Measurements from ENCODE around the gene RBFOX1. TPM values are rescaled to one million over a fixed set of nuclear protein-coding genes. Genes with fewer than 3 reads are reported as not detected.

The RBFOX1 gene
- polyA plus RNA-seq, 1 donor = 2.6 TPM

DNA sequence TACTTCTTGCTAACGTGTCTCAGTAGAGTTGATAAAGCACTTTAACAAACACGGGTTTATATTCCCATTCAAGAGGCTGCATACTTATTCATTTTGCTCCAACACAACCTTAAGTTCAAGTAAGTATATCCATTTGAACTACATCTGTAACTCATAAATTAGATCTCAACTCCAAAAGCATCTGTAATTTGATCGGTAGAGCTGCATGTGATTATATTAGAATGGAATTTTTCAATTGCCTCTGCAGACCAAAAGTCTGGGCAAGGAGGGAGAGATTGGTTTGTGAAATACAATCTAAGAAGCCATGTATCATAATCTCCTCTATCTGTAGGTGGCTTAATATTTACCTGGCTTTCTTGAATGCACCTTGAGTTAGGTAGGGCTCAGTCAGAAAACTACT, 371.0 kb downstream of the RBFOX1 start:
- DNase-seq = no peak

DNA sequence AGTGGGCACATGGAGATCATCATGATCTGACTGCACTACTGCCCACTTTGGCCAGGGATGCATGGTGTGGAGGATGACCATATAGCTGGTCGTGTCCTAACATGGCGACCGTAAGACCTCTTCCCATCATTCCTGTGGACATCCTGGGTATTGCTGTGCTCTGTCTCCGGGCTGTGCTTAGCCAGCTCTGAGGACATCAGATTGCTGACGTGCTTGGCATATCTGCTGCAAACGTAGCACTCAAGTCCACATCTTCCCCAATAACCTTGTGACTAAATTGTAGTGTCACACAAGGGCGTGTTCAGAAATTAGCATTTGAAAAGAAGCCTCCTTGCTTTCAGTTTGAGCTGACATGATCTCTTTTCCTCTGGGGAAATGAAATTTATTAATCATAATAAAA, 373.2 kb downstream of the RBFOX1 start:
- no peak for DNase-seq

DNA sequence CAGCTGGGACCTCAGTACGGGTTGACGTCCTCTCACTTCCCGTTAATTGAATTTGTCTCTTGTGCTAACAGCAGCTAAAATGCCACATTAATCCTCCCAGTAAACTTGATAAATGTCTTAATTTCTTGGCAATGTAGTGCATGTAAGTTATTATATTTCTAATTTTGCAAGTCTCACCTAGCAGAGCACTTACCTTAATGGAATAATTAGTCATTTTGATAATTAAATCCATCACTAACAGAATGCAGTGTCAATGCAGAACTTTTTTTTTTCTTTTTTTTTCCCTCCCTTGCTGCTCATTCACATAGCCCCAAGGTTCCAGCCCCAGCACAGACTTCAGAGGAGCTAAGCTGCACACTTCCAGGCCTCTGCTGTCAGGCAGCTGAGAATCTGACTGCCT, 376.5 kb downstream of the RBFOX1 start:
- no peak for DNase-seq

DNA sequence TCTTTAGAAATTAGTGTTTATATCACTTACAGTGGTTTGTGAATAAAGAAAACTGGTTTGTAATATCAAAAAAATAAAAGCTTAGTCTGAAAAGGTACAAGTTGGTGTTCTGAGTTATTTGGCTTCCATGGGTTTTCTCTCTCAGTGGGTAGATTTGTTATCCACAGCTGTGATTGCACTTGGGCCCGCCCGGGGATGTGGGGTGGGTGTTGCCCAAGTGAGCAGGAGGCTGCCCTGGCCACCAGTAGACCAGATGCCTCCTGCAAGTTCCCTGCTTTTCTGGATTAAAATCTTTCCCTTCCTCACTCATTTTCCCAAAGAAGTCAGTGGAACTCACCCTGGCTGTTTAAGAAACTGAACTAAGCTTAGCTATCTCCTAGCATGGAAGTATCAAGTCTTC, 380.6 kb downstream of the RBFOX1 start:
- DNase-seq = no peak

DNA sequence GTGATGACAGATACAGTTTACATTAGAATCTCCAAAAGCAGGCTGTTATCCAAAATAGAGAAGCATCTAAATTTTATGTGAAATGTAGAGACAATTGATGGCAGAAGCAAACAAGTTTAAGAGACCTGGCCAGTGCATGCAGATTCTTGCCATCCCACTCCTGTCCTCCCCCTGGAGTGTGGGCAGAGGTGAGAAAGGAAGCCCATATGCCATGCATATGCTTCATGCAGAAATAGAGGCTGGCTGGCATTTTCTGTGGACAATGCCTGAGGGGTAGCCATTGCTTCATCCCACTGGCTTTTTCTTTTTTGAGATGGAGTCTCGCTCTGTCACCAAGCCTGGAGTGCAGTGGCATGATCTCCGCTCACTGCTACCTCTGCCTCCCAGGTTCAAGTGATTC, 382.1 kb downstream of the RBFOX1 start:
- DNase-seq = no peak

DNA sequence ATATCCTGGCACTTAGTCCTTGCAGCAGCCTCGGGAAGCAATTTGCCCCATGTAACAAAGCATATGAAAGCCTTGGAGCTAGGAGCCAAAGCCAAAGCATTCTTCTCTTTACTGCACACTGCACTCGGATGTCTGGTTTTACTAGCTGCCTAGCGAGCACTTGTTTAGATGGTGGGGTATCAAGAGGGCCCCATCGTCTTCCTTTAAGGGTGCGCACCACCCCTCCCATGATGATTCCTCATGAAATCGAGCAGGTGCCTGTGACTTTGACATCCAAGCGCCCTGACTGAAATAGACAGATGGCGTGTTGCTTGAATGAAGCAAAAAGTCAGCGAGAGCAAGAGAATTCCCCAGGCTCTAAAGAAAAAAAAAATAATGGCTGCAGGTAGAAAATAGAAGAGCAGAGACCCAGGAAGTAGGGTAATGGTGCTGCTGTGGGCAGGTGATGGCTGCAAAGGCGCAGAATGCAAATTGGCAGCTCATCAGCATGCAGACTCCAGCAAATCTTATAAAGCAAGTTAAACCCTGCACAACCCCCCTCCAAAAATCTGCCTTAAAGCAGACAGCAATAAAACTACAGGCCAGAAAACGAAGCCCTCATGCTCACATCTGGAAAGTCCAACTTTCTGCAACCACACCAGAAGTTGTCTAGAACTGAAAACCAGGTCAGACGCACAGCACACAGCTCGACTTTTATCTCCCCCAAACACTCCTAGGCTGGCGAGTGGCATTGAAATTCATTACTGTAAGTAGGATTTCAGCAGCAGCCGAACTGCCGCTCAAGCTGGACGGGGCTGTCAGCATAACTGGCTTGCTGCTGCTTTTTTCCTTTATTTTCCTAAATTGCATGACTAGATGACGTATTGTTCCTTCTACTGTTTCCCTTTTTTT, 384.3 kb downstream of the RBFOX1 start:
- DNase-seq = no peak

DNA sequence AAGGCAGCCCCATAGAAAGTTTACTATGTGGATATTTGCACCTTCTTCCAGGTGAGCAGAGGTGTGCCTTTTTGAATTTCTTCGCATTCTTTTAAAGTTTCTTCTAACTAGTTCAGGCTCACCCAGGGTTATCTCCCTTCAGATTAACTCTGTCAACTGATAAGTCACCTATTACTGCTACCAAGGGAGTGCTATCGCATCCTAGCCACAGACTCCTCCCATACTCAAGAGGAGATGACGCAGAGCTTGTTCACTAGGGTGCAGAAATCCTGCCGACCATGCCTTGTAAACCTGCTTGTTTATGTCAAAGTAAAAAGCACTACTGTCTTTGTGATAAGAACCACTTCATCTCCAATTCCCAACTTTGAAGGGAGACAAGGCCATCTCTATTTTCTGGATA, 390.1 kb downstream of the RBFOX1 start:
- DNase-seq = no peak

DNA sequence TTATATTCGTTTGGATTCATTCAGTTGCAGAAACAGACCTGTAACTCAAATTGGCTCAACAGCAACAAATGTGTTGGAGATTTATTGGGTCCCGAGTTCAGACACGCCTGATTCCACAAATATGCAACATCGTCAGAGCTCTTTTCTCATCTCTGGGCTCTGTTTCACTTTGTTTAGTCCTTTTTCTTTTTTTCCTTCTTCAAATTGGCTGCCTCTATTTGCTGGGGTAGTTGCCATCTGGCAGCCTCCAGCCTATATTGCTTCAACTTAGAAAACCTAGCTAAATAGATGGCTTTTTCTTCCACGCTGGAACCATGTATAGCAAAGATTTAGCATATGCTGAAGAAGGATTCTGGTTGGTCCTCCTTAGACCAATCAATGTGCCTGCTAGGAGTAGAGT, 398.5 kb downstream of the RBFOX1 start:
- no peak for DNase-seq

DNA sequence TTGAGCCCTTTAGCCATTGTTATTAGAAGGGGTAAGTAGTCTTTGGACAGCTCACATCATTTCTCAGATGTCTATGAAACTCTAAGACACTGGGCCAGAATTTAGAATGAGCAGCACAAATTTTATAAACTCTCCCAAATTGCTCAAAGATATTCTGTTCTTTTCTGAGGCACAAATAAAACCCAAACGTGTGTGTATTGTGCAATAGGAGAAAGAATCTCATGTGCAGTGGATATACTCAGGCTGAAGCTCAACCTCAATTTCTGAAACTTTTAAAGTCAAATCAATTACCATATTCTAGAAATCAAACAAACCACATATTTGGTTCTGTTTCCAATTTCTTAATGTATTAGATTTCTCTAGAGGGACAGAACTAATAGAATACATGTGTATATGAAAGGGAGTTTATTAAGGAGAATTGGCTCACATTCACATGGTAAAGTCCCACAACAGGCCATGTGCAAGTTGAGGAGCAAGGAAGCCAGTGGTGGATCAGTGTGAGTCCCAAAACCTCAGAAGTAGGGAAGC, 403.6 kb downstream of the RBFOX1 start:
- DNase-seq = no peak

DNA sequence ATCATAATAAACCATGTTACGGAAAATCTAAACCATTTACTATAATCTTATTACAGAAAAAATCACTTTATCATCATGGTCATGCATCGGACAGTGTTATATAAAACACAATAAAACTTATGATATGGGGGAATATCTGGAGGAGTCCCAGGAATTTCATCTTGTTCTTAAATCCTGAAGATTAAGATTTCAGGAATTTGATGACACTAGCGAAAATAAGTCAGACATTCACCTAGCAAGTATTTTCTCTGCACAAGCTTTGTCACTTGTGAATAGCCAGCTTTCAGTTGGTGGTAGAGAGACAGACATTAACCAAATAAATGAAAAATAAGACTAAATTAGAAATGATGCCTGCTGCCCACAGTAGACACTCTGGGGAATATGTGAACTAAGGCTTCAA, 410.0 kb downstream of the RBFOX1 start:
- DNase-seq = no peak

DNA sequence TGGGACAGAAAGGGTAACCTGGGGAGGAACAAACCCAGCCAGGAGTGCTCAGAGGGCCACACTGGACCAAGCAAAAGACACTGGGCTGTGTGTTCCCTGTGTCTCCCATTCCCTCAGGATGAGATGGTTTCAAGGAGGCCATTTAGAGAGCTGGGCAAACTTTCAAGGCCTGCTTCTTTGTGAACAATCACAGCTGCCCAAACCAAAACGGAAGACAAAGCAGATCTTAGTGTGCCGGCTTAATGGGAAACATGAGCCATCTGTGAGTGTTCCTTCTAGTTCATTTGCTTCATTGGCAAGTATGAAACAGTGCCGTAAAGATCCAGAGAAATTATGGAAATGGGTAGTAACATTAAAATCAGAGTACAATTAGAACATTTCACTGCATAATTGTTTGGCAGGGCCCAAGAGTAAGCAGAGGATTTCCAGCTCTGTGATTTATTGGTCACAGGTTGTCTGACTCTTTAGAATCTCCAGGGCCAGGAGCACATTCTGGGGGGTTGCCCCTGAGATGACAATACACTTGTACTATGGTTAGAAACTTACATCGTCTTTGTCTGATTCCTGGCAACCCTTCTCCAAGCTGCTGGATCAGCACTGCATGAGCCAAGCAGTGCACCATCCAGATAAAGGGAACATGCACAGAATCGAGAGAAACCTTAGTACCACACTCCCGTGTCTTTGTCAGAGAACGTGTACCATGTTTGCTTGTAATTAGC, 412.1 kb downstream of the RBFOX1 start:
- no peak for DNase-seq

DNA sequence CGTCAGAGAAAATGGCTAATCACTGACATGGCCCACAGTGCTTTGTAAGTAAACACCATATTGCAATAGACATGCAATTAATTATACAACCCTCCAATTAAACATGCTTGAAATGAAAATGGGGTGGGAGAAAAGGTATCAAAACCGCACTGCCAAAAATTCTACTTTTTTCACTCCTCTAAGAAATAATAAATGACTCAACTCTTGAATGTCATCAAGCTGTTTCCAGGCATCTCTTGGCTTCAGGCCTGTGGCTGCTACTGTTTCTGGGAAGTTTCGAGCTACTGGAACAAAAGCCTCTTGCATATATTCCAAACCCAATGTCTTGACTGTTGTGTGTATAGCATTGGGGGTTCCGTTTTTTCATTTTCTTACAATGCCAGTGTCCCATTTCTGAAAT, 412.6 kb downstream of the RBFOX1 start:
- no peak for DNase-seq

DNA sequence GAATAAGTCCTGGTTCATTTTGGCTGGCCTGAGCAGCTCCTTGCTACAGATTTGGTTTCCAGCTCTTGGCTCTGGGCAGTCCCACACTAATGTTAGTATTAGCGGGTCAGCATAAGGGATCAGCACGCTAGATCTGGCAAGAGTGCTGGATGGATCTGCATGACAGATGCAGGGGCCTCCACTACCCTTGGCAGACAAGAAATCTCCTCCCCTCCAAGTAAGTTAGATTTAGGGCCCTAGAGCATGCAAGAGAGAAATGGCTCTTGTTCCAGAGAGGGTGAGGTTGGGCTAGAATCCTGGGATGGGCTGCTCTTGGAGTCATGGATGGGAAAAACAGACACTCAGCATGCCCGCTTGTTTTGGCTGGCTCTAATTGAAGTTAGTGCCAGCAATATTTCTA, 414.3 kb downstream of the RBFOX1 start:
- DNase-seq = no peak

DNA sequence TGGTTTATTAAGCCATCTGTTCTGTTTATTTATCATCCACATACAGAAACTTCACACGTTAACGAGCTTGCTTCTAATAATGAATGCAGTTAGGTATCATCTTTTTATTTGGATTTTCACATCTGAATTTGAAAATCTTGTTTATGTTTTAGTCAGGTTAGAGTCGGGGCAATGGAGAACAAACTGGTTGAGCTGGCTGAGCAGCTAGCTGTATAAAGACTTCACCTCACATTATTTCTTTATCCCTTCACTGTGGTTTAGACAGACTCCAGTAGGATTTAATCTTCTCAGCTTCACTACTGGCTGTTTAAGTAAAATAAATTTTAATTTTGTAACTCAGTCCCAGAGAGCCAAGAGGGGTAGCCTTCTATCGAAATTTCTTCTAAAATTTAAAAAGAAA, 415.9 kb downstream of the RBFOX1 start:
- DNase-seq = no peak

DNA sequence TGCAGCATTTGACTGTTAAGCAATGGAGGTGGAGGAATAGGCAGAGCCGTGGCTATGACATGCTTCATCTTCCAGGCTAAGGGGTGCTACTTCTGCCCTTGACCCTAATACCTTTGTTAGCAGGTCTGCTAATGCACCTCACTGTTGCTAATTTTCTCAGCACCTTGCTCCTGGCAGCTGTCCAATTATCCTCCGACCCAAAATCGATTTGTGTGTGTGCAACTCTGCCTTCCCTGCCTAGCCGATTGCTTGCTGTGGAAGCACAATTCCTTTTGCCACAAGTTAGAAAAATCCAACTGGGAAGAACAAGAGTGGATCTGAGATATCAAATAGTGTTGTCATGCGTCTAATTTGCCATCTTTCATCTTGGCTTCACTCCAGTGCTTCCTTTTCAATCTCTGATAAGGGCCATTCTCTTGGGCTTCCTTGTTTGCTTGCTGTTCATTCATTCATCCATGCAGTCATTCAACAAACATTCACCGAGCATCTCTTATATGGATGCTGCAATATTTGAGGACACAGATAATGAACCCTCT, 422.8 kb downstream of the RBFOX1 start:
- no peak for DNase-seq

All from left kidney (tissue), 2 donors.